Activated CD4-positive, alpha-beta memory T cell treated with anti-CD3 and anti-CD28 coated beads for 36 hours (primary cell): ENCODE measurements around the gene CFAP68. TPM values are rescaled to one million over a fixed set of nuclear protein-coding genes. Genes with fewer than 3 reads are reported as not detected.
A peak's percentile ranks its signal among the peaks of the same experiment; 100 is the strongest.
"Not testable (repeated sequence)": the region's sequence is repeated elsewhere in the genome, so short reads cannot be mapped to it uniquely, and the experiment has no call there.

Experiments
- CTCF ChIA-PET: fragments of 350-600 bp; sonication (Branson Sonifier 250); formaldehyde crosslinking; loops from one replicate; lab custom pipeline; 2021; ENCODE audit warnings: antibody characterized with exemption, inconsistent platforms; lab: Charles Lee
- POLR2A ChIA-PET: fragments of 350-600 bp; sonication (Branson Sonifier 250); formaldehyde crosslinking; loops from one replicate; lab custom pipeline; 2021; ENCODE audit warnings: antibody characterized with exemption; lab: Charles Lee
- DNase-seq: peaks from one replicate; pipeline ENCODE4 v3.0.0-alpha.2; 2020
- H3K27ac Mint-ChIP-seq: one replicate; pipeline ENCODE4 v1.8.0; 2021; ENCODE audit warnings: mixed read lengths
- H3K27me3 Mint-ChIP-seq: one replicate; pipeline ENCODE4 v1.8.0; 2021; ENCODE audit warnings: mixed read lengths
- H3K36me3 Mint-ChIP-seq: one replicate; pipeline ENCODE4 v1.8.0; 2021; ENCODE audit warnings: mixed read lengths
- H3K4me1 Mint-ChIP-seq: one replicate; pipeline ENCODE4 v1.8.0; 2021; ENCODE audit warnings: low read depth, mixed read lengths
- H3K4me3 Mint-ChIP-seq: one replicate; pipeline ENCODE4 v1.8.0; 2021; ENCODE audit warnings: mild to moderate bottlenecking, mixed read lengths
- H3K9me3 Mint-ChIP-seq: one replicate; pipeline ENCODE4 v1.8.0; 2021; ENCODE audit warnings: mixed read lengths
- intact Hi-C: fragments of 100-400 bp; cut with micrococcal nuclease; formaldehyde crosslinking; loops from one replicate; pipeline ENCODE4 v1.15.1; 2023
- total RNA-seq, 2 experiments: library from RNA; stranded (reverse); gene quantifications; one replicate each; pipeline ENCODE4 v1.2.3, GENCODE V29; 2021

The CFAP68 gene
- total RNA-seq, 2 experiments from 2014 or later = 29.9 to 33.6 TPM

- DNase-seq = peak; percentile 92
- H3K36me3 Mint-ChIP-seq = peaks cover 31% of the 10 kb centered on the region
- H3K27ac Mint-ChIP-seq = peak within 1 kb of the TSS; percentile 86
- POLR2A ChIA-PET = interaction anchor here (0.6 to 1.9 kb wide), 9 partner anchors 9 to 320 kb away, joined by 3 to 6 read pairs (median 3); partner anchors contain the start of genes SDHD and TIMM8B
- peak within 1 kb of the TSS; percentile 92 for H3K4me3 Mint-ChIP-seq
- H3K4me1 Mint-ChIP-seq = peaks cover 24% of the 10 kb centered on the region
- CTCF ChIA-PET = interaction anchor here (0.6 to 2.9 kb wide), 19 partner anchors 9 to 409 kb away, joined by 3 to 15 read pairs (median 4); partner anchors contain the start of genes NKAPD1, PIH1D2, PPP2R1B and SDHD
- no peaks in the 10 kb centered on the region for H3K9me3 Mint-ChIP-seq
- H3K27me3 Mint-ChIP-seq = no peaks in the 10 kb centered on the region
- intact Hi-C loops = loop anchor here (1.0 to 10.0 kb wide), 7 partner anchors 8 to 1444 kb away; partner anchors contain the start of genes CFAP68, DLAT, FDXACB1 and PPP2R1B
These were observed 8.3 kb upstream of the CFAP68 start, which contains the start of gene ALG9 for GRCh38 chr11:111870886-111871692. Gene ALG9 (minus strand): TSS chr11:111871581. CDS start chr11:111871482, 99 bp downstream.

GRCh38 chr11:111871693-111872161, 7.6 kb upstream of the CFAP68 start:
- Mint-ChIP-seq H3K4me1 (peaks cover 24% of the 10 kb centered on the region), H3K27ac (peak overlapping the region; percentile 82), H3K4me3 (peak overlapping the region; percentile 92), H3K27me3 (no peaks in the 10 kb centered on the region), H3K9me3 (no peaks in the 10 kb centered on the region), H3K36me3 (peaks cover 26% of the 10 kb centered on the region)
- intact Hi-C loops = loop anchor here (1.0 to 10.0 kb wide), 7 partner anchors 8 to 1443 kb away; partner anchors contain the start of genes CFAP68, DLAT, FDXACB1 and PPP2R1B
- no peak for DNase-seq
- ChIA-PET POLR2A (interaction anchor here (0.6 to 1.9 kb wide), 6 partner anchors 8 to 319 kb away, joined by 3 to 6 read pairs (median 4); no protein-coding TSS in a partner anchor), CTCF (interaction anchor here (0.7 to 2.9 kb wide), 15 partner anchors 8 to 409 kb away, joined by 3 to 15 read pairs (median 5); partner anchors contain the start of genes NKAPD1, PIH1D2, PPP2R1B and SDHD)

DNA sequence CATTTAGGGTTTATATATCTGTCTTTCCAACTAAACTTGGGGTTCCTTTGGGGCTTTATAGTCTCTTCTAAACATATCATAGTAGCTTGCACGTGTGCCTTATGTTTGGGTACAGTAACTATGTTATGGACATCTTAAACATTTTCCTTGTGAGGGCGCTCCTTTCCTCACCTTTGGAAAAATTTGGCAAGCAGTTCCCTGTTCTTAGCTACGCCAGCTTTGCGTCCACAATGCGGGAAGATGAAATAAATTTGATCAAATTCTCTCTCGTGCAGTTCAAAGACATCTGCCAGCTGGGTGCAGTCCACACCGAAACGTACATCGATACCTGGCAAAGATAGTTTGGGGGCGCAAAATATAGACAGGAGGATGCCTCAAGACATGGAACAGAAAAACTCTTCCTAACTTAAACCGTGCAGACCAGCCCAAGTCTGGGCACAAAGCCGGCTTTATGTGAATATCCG, 924 bp upstream of the CFAP68 start:
- CTCF ChIA-PET = interaction anchor here (0.6 to 1.9 kb wide), 7 partner anchors 14 to 402 kb away, joined by 3 to 10 read pairs (median 4); no protein-coding TSS in a partner anchor
- intact Hi-C loops = loop anchor here (2.0 to 10.0 kb wide), 2 partner anchors 196 to 1436 kb away; partner anchors contain the start of genes NKAPD1, PIH1D2 and TTC12
- peaks cover 21% of the 10 kb centered on the region for H3K4me1 Mint-ChIP-seq

GRCh38 chr11:111879637-111879960, 258 bp downstream of the CFAP68 start:
- intact Hi-C loops = loop anchor here (1.0 to 10.0 kb wide), 10 partner anchors 8 to 1435 kb away; partner anchors contain the start of genes ALG9, BCO2, DLAT and NKAPD1
- peak overlapping the region; percentile 82 for H3K4me3 Mint-ChIP-seq
- H3K9me3 Mint-ChIP-seq = no peaks in the 10 kb centered on the region
- no peaks in the 10 kb centered on the region for H3K27me3 Mint-ChIP-seq
- ChIA-PET CTCF (interaction anchor here (0.6 to 2.0 kb wide), 4 partner anchors 8 to 1925 kb away, joined by 3 to 15 read pairs (median 4); partner anchors contain the start of gene ALG9), POLR2A (interaction anchor here (0.7 to 1.2 kb wide), 2 partner anchors 8 to 59 kb away, joined by 3 to 4 read pairs; partner anchors contain the start of gene ALG9)
- peak overlapping the region; percentile 95 for H3K27ac Mint-ChIP-seq
- peaks cover 17% of the 10 kb centered on the region for H3K36me3 Mint-ChIP-seq
- peaks cover 21% of the 10 kb centered on the region for H3K4me1 Mint-ChIP-seq
- DNase-seq = no peak

More for the DNA sequence above, 924 bp upstream of the CFAP68 start:
- peak overlapping the region; percentile 95 for H3K27ac Mint-ChIP-seq
- H3K36me3 Mint-ChIP-seq = peaks cover 14% of the 10 kb centered on the region
- no peaks in the 10 kb centered on the region for H3K27me3 Mint-ChIP-seq
- POLR2A ChIA-PET = no interaction called here
- no peaks in the 10 kb centered on the region for H3K9me3 Mint-ChIP-seq
- DNase-seq = no peak
- H3K4me3 Mint-ChIP-seq = peak overlapping the region; percentile 82

- H3K36me3 Mint-ChIP-seq = peaks cover 11% of the 10 kb centered on the region
These were observed 2.9 kb downstream of the CFAP68 start for GRCh38 chr11:111882202-111882601.

GRCh38 chr11:111885053-111885452, 5.7 kb downstream of the CFAP68 start:
- H3K27ac Mint-ChIP-seq, H3K27me3 Mint-ChIP-seq, H3K4me3 Mint-ChIP-seq, H3K9me3 Mint-ChIP-seq, intact Hi-C loops, H3K4me1 Mint-ChIP-seq, POLR2A ChIA-PET, DNase-seq: not testable (repeated sequence)
- CTCF ChIA-PET = interaction anchor here (0.8 kb wide), 1 partner anchor 97 kb away, joined by 3 read pairs; no protein-coding TSS in a partner anchor
- peaks cover 11% of the 10 kb centered on the region for H3K36me3 Mint-ChIP-seq

More at GRCh38 chr11:111882202-111882601, 2.9 kb downstream of the CFAP68 start:
- CTCF ChIA-PET = interaction anchor here (1.1 kb wide), 1 partner anchor 100 kb away, joined by 5 read pairs; no protein-coding TSS in a partner anchor
- Mint-ChIP-seq H3K9me3 (no peaks in the 10 kb centered on the region), H3K27ac (no peak overlapping the region), H3K4me3 (no peak overlapping the region), H3K27me3 (no peaks in the 10 kb centered on the region), H3K4me1 (peaks cover 20% of the 10 kb centered on the region)
- POLR2A ChIA-PET = interaction anchor here (0.8 kb wide), 1 partner anchor 90 kb away, joined by 3 read pairs; no protein-coding TSS in a partner anchor
- intact Hi-C loops = no loop called here
- DNase-seq = no peak

DNA sequence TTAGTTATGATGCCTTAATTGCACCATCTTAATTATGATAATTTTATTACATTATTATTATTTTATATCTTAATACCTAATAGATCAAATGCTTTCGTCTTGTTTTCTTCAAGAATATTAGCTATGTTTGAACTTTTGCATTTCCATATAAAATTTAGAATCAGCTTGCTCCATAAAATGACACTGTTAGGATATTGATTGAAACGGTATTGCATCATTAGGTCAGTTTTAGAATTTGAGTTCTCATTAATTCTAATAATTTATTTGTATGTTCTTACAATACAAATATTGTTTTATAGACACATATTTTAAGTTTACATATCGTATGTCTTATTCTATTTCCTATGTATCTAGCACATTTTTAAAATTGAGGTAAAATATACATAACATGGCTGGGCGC, 6.7 kb downstream of the CFAP68 start:
- Mint-ChIP-seq H3K9me3 (no peaks in the 10 kb centered on the region), H3K4me3 (no peak overlapping the region), H3K4me1 (peaks cover 4% of the 10 kb centered on the region), H3K27ac (no peak overlapping the region), H3K27me3 (no peaks in the 10 kb centered on the region), H3K36me3 (peaks cover 11% of the 10 kb centered on the region)
- ChIA-PET CTCF (no interaction called here), POLR2A (no interaction called here)
- intact Hi-C loops = no loop called here
- no peak for DNase-seq

DNA sequence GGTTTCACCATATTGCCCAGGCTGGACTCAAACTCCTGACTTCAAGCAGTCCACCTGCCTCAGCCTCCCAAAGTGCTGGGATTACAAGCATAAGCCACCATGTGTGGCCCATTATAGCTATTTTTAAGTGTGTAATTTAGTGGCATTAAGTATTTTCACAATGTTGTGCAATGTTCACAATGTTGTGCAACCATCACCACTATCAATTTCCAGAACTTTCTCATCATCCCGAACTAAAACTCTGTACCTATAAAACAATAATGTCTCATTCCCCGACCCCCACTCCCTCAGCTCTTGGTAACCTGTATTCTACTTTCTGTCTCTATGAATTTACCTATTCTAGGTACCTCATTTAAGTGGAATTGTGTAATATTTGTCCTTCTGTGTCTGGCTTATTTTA, 7.5 kb downstream of the CFAP68 start:
- Mint-ChIP-seq H3K4me1 (no peaks in the 10 kb centered on the region), H3K27ac (no peak overlapping the region), H3K36me3 (peaks cover 11% of the 10 kb centered on the region), H3K9me3 (no peaks in the 10 kb centered on the region), H3K4me3 (no peak overlapping the region), H3K27me3 (no peaks in the 10 kb centered on the region)
- POLR2A ChIA-PET = interaction anchor here (0.9 kb wide), 1 partner anchor 15 kb away, joined by 3 read pairs; the partner anchor contains the start of gene ALG9
- DNase-seq = no peak
- CTCF ChIA-PET = no interaction called here
- intact Hi-C loops = no loop called here

- Mint-ChIP-seq H3K27me3 (peaks cover 11% of the 10 kb centered on the region), H3K36me3 (peaks cover 4% of the 10 kb centered on the region), H3K4me3 (no peak overlapping the region), H3K4me1 (no peaks in the 10 kb centered on the region), H3K9me3 (peaks cover 5% of the 10 kb centered on the region), H3K27ac (no peak overlapping the region)
- POLR2A ChIA-PET = no interaction called here
- intact Hi-C loops = no loop called here
- CTCF ChIA-PET = no interaction called here
- no peak for DNase-seq
These were observed 26.1 kb downstream of the CFAP68 start for GRCh38 chr11:111905411-111905810.

GRCh38 chr11:111906680-111907079, 27.3 kb downstream of the CFAP68 start:
- Mint-ChIP-seq H3K4me3 (no peak overlapping the region), H3K27ac (no peak overlapping the region), H3K4me1 (no peaks in the 10 kb centered on the region), H3K27me3 (peaks cover 22% of the 10 kb centered on the region), H3K9me3 (peaks cover 5% of the 10 kb centered on the region), H3K36me3 (peaks cover 4% of the 10 kb centered on the region)
- CTCF ChIA-PET = no interaction called here
- intact Hi-C loops = no loop called here
- no peak for DNase-seq
- POLR2A ChIA-PET = no interaction called here

DNA sequence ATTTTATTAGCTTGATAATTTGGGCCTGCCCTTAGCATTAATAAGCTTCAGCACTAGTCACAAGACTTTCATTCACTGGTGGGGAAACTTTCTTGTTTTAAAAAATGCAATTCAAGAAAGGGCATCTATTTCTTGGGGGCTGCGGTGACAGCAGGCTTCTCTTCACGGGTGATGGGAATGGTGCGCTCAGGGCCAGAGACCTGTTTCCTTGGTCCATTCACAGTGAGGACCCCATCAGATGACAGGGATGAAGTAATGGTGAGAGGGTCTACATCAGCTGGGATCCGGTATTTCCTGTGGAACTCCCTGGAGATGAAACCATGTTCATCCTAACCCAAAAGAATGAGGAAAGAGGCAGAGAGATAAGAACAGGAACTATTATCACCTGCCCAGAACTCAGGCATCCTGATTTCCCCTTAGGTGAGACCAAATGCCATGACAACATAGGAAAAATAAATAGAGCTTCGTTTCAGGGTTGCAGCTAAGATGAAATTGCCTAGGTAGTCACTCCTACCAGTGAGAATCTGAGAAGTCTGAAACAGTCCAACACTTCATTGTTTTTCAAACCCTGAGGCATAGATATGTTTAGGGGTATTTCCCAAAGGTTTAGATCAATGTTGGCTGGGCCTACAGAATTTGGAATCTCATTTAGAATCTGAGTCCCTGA, 29.4 kb downstream of the CFAP68 start:
- Mint-ChIP-seq H3K4me1 (no peaks in the 10 kb centered on the region), H3K4me3 (no peak overlapping the region), H3K9me3 (peaks cover 5% of the 10 kb centered on the region), H3K27me3 (peaks cover 27% of the 10 kb centered on the region), H3K27ac (no peak overlapping the region), H3K36me3 (peaks cover 4% of the 10 kb centered on the region)
- intact Hi-C loops = no loop called here
- POLR2A ChIA-PET = no interaction called here
- no peak for DNase-seq
- CTCF ChIA-PET = interaction anchor here (0.6 kb wide), 1 partner anchor 61 kb away, joined by 4 read pairs; no protein-coding TSS in a partner anchor
